Measurements from ENCODE around the gene CACNA1C.

DNA sequence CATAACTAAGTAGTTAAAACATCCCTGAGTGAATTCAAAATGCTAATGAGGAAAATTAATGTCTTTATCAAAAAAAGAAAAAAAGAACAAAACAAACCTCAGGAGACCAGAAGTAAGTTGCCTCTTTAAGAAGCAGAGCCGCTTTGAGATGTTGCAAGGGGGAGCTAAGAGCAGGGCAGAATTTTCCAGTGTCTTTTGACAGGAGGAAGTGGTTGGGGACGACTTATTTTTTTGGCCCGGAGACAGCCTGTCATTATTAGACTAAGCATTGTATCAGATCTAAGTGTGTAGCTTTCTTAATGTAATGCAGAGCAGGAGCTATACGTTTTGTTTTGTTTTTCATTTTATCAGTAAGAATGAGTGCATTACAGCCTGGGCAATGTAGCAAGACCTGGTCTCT is 206.6 kb downstream of the CACNA1C start:
- TF ChIP-seq, protein P1, sequence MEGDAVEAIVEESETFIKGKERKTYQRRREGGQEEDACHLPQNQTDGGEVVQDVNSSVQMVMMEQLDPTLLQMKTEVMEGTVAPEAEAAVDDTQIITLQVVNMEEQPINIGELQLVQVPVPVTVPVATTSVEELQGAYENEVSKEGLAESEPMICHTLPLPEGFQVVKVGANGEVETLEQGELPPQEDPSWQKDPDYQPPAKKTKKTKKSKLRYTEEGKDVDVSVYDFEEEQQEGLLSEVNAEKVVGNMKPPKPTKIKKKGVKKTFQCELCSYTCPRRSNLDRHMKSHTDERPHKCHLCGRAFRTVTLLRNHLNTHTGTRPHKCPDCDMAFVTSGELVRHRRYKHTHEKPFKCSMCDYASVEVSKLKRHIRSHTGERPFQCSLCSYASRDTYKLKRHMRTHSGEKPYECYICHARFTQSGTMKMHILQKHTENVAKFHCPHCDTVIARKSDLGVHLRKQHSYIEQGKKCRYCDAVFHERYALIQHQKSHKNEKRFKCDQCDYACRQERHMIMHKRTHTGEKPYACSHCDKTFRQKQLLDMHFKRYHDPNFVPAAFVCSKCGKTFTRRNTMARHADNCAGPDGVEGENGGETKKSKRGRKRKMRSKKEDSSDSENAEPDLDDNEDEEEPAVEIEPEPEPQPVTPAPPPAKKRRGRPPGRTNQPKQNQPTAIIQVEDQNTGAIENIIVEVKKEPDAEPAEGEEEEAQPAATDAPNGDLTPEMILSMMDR (IDR thresholded peaks at IDR 0.05): no peak
- TF ChIP-seq POLR2AphosphoS5 (IDR thresholded peaks at IDR 0.05; ENCODE audit: low read depth, low read length) (no peak), MEF2A (IDR thresholded peaks at IDR 0.05; ENCODE audit: borderline replicate concordance, low read depth) (no peak), FOXJ3 (CRISPR knock-in tag; IDR thresholded peaks at IDR 0.05) (no peak), EZH2phosphoT487 (IDR thresholded peaks at IDR 0.05; ENCODE audit: borderline replicate concordance, low read depth) (no peak), FOSL2 (IDR thresholded peaks at IDR 0.05; ENCODE audit: borderline replicate concordance, low read depth) (no peak), TEAD4 (IDR thresholded peaks at IDR 0.05; ENCODE audit: borderline replicate concordance, insufficient read depth) (no peak), GABPA (IDR thresholded peaks at IDR 0.05; ENCODE audit: low read depth) (no peak), RAD21 (IDR thresholded peaks at IDR 0.05; ENCODE audit: low read length) (no peak), JUND (IDR thresholded peaks at IDR 0.05) (no peak), TAF1 (IDR thresholded peaks at IDR 0.05; ENCODE audit: borderline replicate concordance, low read depth, low read length) (no peak), EP300 (IDR thresholded peaks at IDR 0.05; ENCODE audit: borderline replicate concordance in 1 of 2, low read depth in 1 of 2, low read length in 1 of 2) (no peak)
- TF ChIP-seq, protein P2, sequence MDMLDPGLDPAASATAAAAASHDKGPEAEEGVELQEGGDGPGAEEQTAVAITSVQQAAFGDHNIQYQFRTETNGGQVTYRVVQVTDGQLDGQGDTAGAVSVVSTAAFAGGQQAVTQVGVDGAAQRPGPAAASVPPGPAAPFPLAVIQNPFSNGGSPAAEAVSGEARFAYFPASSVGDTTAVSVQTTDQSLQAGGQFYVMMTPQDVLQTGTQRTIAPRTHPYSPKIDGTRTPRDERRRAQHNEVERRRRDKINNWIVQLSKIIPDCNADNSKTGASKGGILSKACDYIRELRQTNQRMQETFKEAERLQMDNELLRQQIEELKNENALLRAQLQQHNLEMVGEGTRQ (IDR thresholded peaks at IDR 0.05; ENCODE audit: borderline replicate concordance, low read depth, low read length): no peak
- TF ChIP-seq, protein P3, sequence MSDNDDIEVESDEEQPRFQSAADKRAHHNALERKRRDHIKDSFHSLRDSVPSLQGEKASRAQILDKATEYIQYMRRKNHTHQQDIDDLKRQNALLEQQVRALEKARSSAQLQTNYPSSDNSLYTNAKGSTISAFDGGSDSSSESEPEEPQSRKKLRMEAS (IDR thresholded peaks at IDR 0.05; ENCODE audit: low read depth): no peak
